A673 (cell line): ENCODE results near the gene MYL6B. TPM values are rescaled to one million over a fixed set of nuclear protein-coding genes. Genes with fewer than 3 reads are reported as not detected.

Experiments
- BruUV-seq: library from RNA; stranded (reverse); fragments of 400-500 nt; replicated peaks from 2 replicates; lab custom pipeline; 2021; lab: Mats Ljungman, UMichigan
- CTCF ChIA-PET: fragments of 300-600 bp; sonication (Branson Sonifier 250); formaldehyde crosslinking; loops from one replicate; lab custom pipeline; 2022; ENCODE audit warnings: antibody characterized with exemption; lab: Charles Lee
- POLR2A ChIA-PET: fragments of 300-600 bp; sonication (Branson Sonifier 250); formaldehyde crosslinking; loops from one replicate; lab custom pipeline; 2022; ENCODE audit warnings: antibody characterized with exemption; ENCODE audit not compliant: low non-redundant PET; lab: Charles Lee
- DNase-seq: peaks from one replicate; pipeline ENCODE4 v3.0.0-alpha.2; 2015; ENCODE audit warnings: low spot score
- H3K27ac ChIP-seq: fragments of 200-600 bp; sonication (generic); 2 replicates; pipeline ENCODE4 v1.5.1; 2016; ENCODE audit warnings: mixed run types, low read depth, mild to moderate bottlenecking, mixed read lengths, antibody characterized with exemption, low read length; ENCODE audit not compliant: poor library complexity, severe bottlenecking
- H3K27me3 ChIP-seq: fragments of 200-600 bp; sonication (generic); replicated peaks from 2 replicates; pipeline ENCODE4 v1.6.1; 2017; ENCODE audit warnings: mixed run types, low read depth, mild to moderate bottlenecking, mixed read lengths, antibody characterized with exemption, low read length; ENCODE audit not compliant: insufficient read depth, poor library complexity
- H3K36me3 ChIP-seq: fragments of 200-600 bp; sonication (generic); 2 replicates; pipeline ENCODE4 v1.6.1; 2016; ENCODE audit warnings: mixed run types, mild to moderate bottlenecking, mixed read lengths, antibody characterized with exemption, low read length; ENCODE audit not compliant: insufficient read depth, poor library complexity, severe bottlenecking
- H3K4me1 ChIP-seq: fragments of 200-600 bp; sonication (generic); 2 replicates; pipeline ENCODE4 v1.6.1; 2017; ENCODE audit warnings: mixed run types, mild to moderate bottlenecking, mixed read lengths, antibody characterized with exemption, low read length; ENCODE audit not compliant: insufficient read depth, poor library complexity, severe bottlenecking
- H3K4me3 ChIP-seq: fragments of 200-600 bp; sonication (generic); 2 replicates; pipeline ENCODE4 v1.5.1; 2016; ENCODE audit warnings: low read depth, mixed run types, mild to moderate bottlenecking, mixed read lengths, low read length; ENCODE audit not compliant: poor library complexity, severe bottlenecking
- H3K9me3 ChIP-seq: fragments of 200-600 bp; sonication (generic); 2 replicates; pipeline ENCODE4 v1.6.1; 2016; ENCODE audit warnings: mixed run types, low read depth, mild to moderate bottlenecking, mixed read lengths, antibody characterized with exemption, low read length; ENCODE audit not compliant: poor library complexity, severe bottlenecking
- CTCF ChIP-seq: fragments of 300-800, 200-600 bp; sonication (generic); conservative IDR thresholded peaks from 2 replicates; pipeline ENCODE4 v1.5.1; 2017; ENCODE audit warnings: low read depth, mild to moderate bottlenecking, antibody characterized with exemption, low read length, moderate library complexity, mixed read lengths
- EZH2 ChIP-seq: fragments of 200-600 bp; sonication (generic); IDR thresholded peaks from 2 replicates; pipeline ENCODE4 v1.6.1; 2017; ENCODE audit warnings: borderline replicate concordance, low read depth, mild to moderate bottlenecking, mixed read lengths, antibody characterized with exemption, low read length; ENCODE audit not compliant: poor library complexity, severe bottlenecking
- intact Hi-C: fragments of 100-400 bp; cut with micrococcal nuclease; formaldehyde crosslinking; loops from one replicate; pipeline ENCODE4 v1.10.0; 2022; ENCODE audit not compliant: unreplicated experiment
- total RNA-seq: library from RNA; stranded (reverse); gene quantifications from 2 replicates; pipeline ENCODE4 v1.2.3, GENCODE V29; 2021

Gene MYL6B
- total RNA-seq, 1 experiment from 2014 or later = 180 TPM

GRCh38 chr12:56120158-56120846 is 32.1 kb upstream of the MYL6B start:
- H3K4me3 ChIP-seq = no peak overlapping the region
- H3K27ac ChIP-seq = peak overlapping the region; percentile 85
- H3K36me3 ChIP-seq = peaks cover 30% of the 10 kb centered on the region
- ChIA-PET CTCF (interaction anchor here (1.5 kb wide), 1 partner anchor 69 kb away, joined by 11 read pairs; the partner anchor contains the start of gene SMARCC2), POLR2A (no interaction called here)
- H3K4me1 ChIP-seq = peaks cover 13% of the 10 kb centered on the region
- no peaks in the 10 kb centered on the region for H3K9me3 ChIP-seq
- H3K27me3 ChIP-seq = no peaks in the 10 kb centered on the region
- no TSS peak for BruUV-seq
- intact Hi-C loops = no loop called here
- no peak for DNase-seq
- TF ChIP-seq EZH2 (no peak), CTCF (no peak)

GRCh38 chr12:56121204-56121870 is 31.1 kb upstream of the MYL6B start:
- peaks cover 21% of the 10 kb centered on the region for H3K4me1 ChIP-seq
- intact Hi-C loops = no loop called here
- POLR2A ChIA-PET = no interaction called here
- peaks cover 30% of the 10 kb centered on the region for H3K36me3 ChIP-seq
- H3K27me3 ChIP-seq = no peaks in the 10 kb centered on the region
- no peak for DNase-seq
- no TSS peak for BruUV-seq
- CTCF ChIA-PET = no interaction called here
- no peak for TF ChIP-seq EZH2
- no peak for TF ChIP-seq CTCF
- H3K9me3 ChIP-seq = no peaks in the 10 kb centered on the region
- no peak overlapping the region for H3K4me3 ChIP-seq
- H3K27ac ChIP-seq = no peak overlapping the region

GRCh38 chr12:56122637-56123036 is 29.8 kb upstream of the MYL6B start:
- Histone ChIP-seq H3K4me3 (no peak overlapping the region), H3K27me3 (no peaks in the 10 kb centered on the region), H3K9me3 (no peaks in the 10 kb centered on the region), H3K4me1 (peaks cover 34% of the 10 kb centered on the region), H3K27ac (no peak overlapping the region), H3K36me3 (peaks cover 23% of the 10 kb centered on the region)
- CTCF ChIA-PET = interaction anchor here (0.6 kb wide), 1 partner anchor 67 kb away, joined by 3 read pairs; the partner anchor contains the start of gene SMARCC2
- DNase-seq = no peak
- BruUV-seq = no TSS peak
- intact Hi-C loops = no loop called here
- no peak for TF ChIP-seq EZH2
- TF ChIP-seq CTCF = no peak
- POLR2A ChIA-PET = no interaction called here
